ENCODE measurements around the gene POLR3G.
A peak's percentile ranks its signal among the peaks of the same experiment; 100 is the strongest.

GRCh38 chr5:90529194-90529938 is 54.7 kb downstream of the POLR3G start, which contains the start of gene LYSMD3:
- TF ChIP-seq CTCF (IDR thresholded peaks at IDR 0.05) = peak in 1 of 6 experiments; percentile 9
- peak; percentile 71 to 94 for TF ChIP-seq POLR2A (IDR thresholded peaks at IDR 0.05)
